GM19395 (cell line): Measurements from ENCODE around the gene RSRC1.
"Not testable (repeated sequence)": the region's sequence is repeated elsewhere in the genome, so short reads cannot be mapped to it uniquely, and the experiment has no call there.

Experiments used
- ATAC-seq: cut with Tn5 transposase; IDR thresholded peaks from one replicate; pipeline ENCODE4 v1.9.1; 2021; ENCODE audit warnings: mild to moderate bottlenecking, moderate library complexity; ENCODE audit not compliant: unreplicated experiment

The RSRC1 gene

GRCh38 chr3:158098834-158099424 is 11.0 kb upstream of the RSRC1 start:
- no peak for ATAC-seq

- no peak for ATAC-seq
Observed at GRCh38 chr3:158100681-158101080, 9.2 kb upstream of the RSRC1 start.

GRCh38 chr3:158101335-158102241 is 8.3 kb upstream of the RSRC1 start:
- ATAC-seq = no peak

DNA sequence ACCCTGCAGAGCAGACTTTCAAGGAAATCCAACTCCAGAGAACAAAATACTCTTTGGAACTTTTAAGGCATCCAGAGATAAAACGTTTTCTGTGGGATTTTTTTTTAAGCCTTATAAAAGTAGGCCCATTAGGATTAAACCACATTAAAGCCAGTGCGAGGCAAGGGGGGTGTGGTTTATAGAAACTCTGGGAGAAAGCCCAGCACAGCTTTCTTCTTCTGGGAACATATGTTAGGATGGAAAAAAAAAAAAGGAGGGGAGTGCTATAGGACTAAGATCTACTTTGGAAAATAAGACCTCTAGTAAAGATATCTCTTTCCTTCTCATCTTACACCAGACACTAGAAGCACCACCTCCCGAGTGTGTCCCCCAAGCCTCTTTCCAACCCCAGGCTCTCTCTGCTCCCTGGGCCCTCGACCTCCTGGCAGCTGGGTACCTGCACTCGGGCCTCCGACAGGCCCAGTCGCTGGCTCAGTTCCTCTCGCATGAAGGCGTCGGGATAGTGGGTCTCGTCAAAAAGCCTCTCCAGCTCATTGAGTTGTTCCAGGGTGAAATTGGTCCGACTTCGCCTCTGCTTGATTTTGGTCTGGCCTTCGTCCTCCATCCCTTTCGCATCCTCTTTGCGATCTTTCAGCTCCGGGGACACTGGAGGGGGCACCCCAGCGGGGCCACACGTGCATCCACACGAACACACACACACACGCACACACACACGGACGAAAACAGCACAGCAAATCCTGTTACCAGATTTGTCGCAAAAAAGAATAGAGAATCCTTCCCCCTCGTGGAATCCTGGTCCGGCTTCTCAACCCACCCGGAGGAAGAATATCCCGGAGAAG is 7.4 kb upstream of the RSRC1 start:
- no peak for ATAC-seq

- ATAC-seq = no peak
Observed at GRCh38 chr3:158103081-158103886, 6.6 kb upstream of the RSRC1 start.

GRCh38 chr3:158103887-158104327 is 6.0 kb upstream of the RSRC1 start:
- ATAC-seq = no peak

DNA sequence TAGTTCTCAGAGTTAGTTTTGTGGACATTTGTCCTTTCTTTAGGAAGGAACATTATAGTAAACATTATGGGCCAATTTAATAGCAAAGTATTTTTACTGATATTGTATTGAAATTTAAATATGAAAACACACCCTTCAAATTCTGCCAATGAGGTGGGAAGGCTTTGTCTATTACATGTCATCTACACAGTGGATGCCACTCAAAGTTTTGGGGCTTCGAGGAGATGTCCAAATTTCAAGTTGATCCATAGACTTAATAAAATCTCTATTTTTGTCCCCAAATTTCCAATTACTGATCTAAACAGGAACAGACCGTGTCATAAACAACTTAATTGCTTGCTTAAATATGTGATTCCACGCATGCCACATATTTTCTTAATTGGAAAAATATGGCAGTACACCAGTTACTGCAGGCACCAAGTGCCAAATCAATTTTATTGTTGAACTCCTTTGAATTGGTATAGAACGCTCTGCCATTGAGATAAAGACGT is 5.4 kb upstream of the RSRC1 start:
- ATAC-seq = no peak

GRCh38 chr3:158105119-158105709 is 4.7 kb upstream of the RSRC1 start:
- ATAC-seq = no peak

DNA sequence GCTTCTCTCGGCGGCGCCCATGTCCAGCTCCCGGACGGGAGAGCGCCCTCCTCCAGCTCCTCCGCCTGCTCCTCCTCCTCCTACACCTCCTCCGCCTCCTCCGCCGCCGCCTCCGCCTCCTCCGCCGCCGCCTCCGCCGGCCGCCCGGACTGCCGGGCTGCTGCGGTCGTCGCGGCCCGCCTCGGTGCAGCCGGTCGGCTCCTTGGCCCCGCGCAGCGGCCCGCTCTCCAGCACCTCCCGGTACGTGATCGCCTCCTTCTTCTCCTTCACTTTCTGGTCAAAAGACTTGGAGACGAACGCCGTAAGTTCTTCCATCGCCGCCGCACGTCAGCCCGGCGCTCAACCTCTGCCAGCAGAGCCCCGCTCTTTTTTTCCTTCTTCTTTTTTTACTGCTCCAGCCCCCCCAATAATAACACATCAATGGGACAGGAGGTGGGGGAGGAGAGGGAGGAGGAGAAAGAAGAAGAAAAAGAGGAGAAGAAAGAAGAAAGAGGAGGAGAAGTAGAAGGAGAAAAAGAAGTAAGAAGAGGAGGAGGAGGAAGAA is 4.1 kb upstream of the RSRC1 start:
- ATAC-seq = no peak

DNA sequence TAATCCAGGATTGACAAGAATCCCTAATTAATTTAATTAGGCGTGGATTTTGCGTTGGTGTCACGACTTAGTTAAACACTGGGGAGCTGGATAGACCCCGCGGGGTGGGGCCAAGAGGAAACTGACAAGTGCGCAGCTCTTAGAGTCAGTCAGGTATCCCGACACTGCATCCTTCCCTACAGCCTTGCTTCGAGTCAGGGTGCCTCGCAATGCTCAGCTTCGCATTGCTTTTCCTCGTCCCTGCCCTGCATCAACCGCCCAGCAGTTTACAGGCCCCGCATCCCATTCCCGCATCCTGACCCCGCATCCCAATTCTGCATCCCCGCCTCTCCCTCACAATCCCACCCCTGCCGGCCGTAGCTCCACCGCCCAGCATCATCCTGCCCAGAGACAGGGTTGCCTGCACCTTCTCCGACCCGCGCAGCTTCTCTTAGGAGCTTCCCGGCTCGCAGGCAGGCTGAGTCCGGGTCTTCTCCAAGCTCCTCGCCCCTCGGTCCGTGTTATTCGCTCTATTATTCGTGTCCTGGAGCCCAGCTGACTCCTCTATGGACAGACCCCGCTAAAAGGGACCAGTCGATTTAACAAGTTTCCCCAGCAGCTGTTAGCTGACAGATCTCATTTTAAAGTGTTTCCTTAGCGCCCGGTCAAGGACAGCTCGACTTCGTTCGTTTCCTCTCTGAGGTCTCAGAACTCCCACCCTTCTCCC is 3.0 kb upstream of the RSRC1 start:
- no peak for ATAC-seq

GRCh38 chr3:158107605-158108444 is 2.1 kb upstream of the RSRC1 start:
- no peak for ATAC-seq

DNA sequence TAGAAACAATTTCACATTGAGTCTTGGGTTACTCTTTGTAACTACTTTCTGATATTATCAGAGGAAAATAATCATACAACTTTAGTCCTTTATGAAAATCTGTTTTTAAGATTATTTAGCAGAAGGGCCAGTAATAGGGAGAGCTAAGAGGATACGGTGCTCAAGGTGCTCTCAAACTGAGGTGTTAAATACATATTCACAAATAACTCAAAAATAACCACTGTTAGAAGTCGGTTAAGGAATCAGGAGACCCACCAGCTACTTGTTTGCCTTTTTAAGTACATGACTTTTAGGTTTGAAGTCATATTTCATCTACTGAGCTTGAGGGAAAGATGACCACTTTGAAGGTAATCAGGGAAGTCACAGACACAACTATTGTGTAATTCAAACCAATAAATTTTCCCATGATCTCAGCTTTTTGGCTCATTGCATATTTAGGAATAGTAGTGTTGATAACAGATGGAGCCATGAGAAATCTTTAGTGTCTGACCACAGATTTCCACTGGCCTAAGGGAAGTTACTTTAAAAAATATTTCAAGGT is 1.4 kb upstream of the RSRC1 start:
- ATAC-seq = no peak

DNA sequence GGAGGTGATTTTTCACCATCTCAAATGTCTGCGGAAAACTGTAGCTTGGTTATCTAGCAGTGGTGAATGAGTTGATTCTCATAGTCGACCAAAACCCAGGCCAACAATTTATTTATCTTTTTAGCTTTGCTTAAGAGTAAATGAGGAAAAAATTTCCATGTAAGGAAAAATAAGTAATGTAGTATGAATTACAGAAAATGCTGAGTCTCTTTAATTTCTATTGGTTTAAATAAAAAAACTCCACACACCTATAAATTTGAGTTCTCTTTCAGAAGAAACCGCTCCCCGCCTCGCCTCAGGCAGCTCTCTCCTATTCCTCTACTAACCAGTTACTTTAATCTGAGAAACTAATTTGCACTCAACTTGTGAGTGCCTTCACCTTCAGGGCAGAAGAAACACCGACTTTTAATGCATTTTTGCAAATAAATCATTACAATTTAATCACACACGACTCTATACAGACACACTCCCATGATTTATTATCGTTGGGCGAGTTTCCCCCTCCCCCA is 540 bp upstream of the RSRC1 start:
- ATAC-seq = peak; percentile 22

DNA sequence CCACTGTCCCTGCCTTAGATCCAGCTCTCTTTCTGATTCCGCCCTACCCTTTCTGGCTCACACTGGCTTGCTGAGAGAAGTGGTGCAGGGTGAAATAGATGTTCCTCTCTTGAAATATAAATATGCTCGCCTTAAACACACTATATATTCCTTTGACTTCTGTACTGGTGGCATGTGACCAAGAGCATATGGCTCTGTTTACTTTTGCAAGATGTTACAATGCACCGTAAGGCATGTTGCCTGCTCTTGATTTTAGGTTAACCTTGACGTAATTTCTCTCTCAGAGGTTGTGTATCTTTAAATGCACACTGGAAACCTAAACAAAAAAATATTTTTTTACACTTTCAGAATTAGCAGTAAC is 749 bp downstream of the RSRC1 start:
- peak; percentile 10 for ATAC-seq

DNA sequence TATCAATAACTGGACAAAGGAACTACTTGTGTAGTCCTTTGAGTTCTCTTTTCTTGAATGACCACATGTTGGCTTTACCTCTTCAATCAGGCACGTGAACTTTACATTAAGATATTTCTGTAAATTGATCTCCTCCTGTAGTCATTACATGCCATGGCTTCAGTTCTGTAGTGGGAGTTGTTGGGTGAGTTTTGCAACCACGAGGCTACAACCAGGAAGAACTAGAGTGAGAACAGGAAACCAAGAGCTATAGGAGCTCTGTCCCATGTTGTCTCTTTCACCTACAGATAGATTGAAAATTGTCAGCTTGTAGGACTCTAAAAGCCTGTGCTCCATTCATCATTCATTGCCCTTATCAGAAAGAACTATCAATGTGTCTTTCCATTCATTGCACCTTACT is 2.0 kb downstream of the RSRC1 start:
- ATAC-seq = no peak

GRCh38 chr3:158113595-158113994 is 3.7 kb downstream of the RSRC1 start:
- ATAC-seq = not testable (repeated sequence)

- no peak for ATAC-seq
Observed at GRCh38 chr3:158120330-158120729, 10.4 kb downstream of the RSRC1 start.

- ATAC-seq = peak; percentile 85
Observed at GRCh38 chr3:158121295-158121694, 11.4 kb downstream of the RSRC1 start.
